Chondrocyte (in vitro differentiated cells): Measurements from ENCODE around the gene PPFIBP2. TPM values are rescaled to one million over a fixed set of nuclear protein-coding genes. Genes with fewer than 3 reads are reported as not detected.

Experiments
- DNase-seq: peaks from one replicate; pipeline ENCODE4 v3.0.0; 2021; ENCODE audit warnings: mixed read lengths, low spot score
- H3K27ac Mint-ChIP-seq: one replicate; pipeline ENCODE4 v1.8.0; 2021; ENCODE audit warnings: mild to moderate bottlenecking, moderate library complexity, mixed read lengths; ENCODE audit not compliant: unreplicated experiment
- H3K27me3 Mint-ChIP-seq: 2 replicates; pipeline ENCODE4 v1.8.0; 2021; ENCODE audit warnings: low read depth, mixed read lengths
- H3K36me3 Mint-ChIP-seq: 2 replicates; pipeline ENCODE4 v1.8.0; 2021; ENCODE audit warnings: low read depth, mixed read lengths
- H3K4me1 Mint-ChIP-seq: 2 replicates; pipeline ENCODE4 v1.8.0; 2021; ENCODE audit warnings: low read depth, mild to moderate bottlenecking, mixed read lengths
- H3K4me3 Mint-ChIP-seq: one replicate; pipeline ENCODE4 v1.8.0; 2021; ENCODE audit warnings: mild to moderate bottlenecking, moderate library complexity, mixed read lengths; ENCODE audit not compliant: unreplicated experiment
- H3K9me3 Mint-ChIP-seq: 2 replicates; pipeline ENCODE4 v1.8.0; 2021; ENCODE audit warnings: low read depth, mixed read lengths
- total RNA-seq: library from RNA; stranded (reverse); gene quantifications from 3 replicates; pipeline ENCODE4 v1.2.1, GENCODE V29; 2021
- TF ChIP-seq, protein P1 (sequence below): fragments of 200-600 bp; sonication (generic); IDR thresholded peaks from 2 replicates; pipeline ENCODE4 v1.5.0; 2021; ENCODE audit warnings: antibody characterized with exemption, mild to moderate bottlenecking, moderate library complexity

PPFIBP2 gene
- total RNA-seq, 1 donor from 2014 or later = 90.8 TPM

DNA sequence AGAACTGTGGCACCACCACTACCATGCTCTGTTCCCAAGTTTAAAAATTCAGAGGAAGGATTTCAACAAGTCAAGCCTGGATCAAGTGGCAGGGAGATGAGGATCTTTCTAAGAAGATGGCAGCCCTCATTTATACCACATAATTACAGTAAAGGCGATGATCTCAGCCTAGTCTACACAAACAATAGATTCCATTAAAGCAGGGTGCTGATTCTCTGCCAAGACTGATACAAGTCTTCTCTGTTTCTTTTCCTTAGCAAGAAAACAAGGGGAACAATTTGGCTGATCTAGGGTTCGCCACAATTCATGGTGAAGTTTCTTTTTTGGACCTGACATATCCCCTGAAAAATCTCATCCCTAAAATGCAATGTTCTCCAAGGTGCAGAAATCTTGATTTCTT is 73.9 kb downstream of the PPFIBP2 start:
- Mint-ChIP-seq H3K4me1 (peaks cover 62% of the 10 kb centered on the region), H3K27ac (peak overlapping the region; percentile 62), H3K9me3 (no peaks in the 10 kb centered on the region)

DNA sequence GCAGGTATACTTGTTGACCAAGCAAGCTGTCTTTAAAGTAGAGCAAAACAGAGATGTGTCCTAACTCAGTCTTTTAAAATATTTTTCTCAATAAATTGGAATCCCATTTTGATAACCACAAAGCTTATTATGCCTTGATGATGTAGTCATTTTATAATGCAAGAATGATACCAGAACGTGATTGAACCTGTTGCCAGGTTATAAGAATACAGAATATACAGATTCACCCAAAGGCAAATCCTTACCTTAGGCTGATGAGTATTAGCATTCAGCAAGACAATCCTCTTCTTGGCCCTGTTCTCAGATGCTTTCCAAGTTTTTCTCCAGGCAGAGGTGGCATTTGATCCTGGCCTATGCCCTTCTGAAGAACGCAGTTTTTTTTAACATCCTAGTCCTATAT is 76.1 kb downstream of the PPFIBP2 start:
- Mint-ChIP-seq H3K4me3 (no peak overlapping the region), H3K27ac (no peak overlapping the region), H3K36me3 (peaks cover 4% of the 10 kb centered on the region), H3K27me3 (no peaks in the 10 kb centered on the region), H3K4me1 (peaks cover 41% of the 10 kb centered on the region), H3K9me3 (no peaks in the 10 kb centered on the region)
- TF ChIP-seq, protein P1, sequence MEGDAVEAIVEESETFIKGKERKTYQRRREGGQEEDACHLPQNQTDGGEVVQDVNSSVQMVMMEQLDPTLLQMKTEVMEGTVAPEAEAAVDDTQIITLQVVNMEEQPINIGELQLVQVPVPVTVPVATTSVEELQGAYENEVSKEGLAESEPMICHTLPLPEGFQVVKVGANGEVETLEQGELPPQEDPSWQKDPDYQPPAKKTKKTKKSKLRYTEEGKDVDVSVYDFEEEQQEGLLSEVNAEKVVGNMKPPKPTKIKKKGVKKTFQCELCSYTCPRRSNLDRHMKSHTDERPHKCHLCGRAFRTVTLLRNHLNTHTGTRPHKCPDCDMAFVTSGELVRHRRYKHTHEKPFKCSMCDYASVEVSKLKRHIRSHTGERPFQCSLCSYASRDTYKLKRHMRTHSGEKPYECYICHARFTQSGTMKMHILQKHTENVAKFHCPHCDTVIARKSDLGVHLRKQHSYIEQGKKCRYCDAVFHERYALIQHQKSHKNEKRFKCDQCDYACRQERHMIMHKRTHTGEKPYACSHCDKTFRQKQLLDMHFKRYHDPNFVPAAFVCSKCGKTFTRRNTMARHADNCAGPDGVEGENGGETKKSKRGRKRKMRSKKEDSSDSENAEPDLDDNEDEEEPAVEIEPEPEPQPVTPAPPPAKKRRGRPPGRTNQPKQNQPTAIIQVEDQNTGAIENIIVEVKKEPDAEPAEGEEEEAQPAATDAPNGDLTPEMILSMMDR = no peak
- DNase-seq = no peak

More for the DNA sequence above, 73.9 kb downstream of the PPFIBP2 start:
- no peak overlapping the region for H3K4me3 Mint-ChIP-seq
- peaks cover 4% of the 10 kb centered on the region for H3K36me3 Mint-ChIP-seq
- no peaks in the 10 kb centered on the region for H3K27me3 Mint-ChIP-seq
- TF ChIP-seq, protein P1 = no peak
- no peak for DNase-seq

DNA sequence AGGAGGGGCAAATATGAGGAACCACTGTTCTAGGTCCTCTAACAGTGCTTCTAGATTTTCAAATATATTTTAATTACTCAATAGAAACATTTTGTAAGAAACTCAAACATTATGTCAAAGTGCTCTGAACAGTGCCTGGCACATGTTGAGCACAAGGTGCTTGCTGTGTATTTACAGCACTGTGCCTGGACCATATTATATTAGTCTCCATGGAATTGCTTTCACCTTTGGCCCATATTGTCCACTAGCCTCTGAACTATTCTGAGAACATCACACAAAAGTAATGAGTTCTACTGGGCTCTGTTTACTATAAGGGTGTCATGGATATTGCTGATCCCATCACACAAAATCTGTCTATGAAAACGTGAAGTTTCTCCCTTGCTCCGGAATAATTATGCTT is 76.7 kb downstream of the PPFIBP2 start:
- TF ChIP-seq, protein P1 = no peak
- DNase-seq = no peak
- Mint-ChIP-seq H3K27ac (no peak overlapping the region), H3K9me3 (no peaks in the 10 kb centered on the region), H3K4me3 (no peak overlapping the region), H3K36me3 (peaks cover 9% of the 10 kb centered on the region), H3K27me3 (no peaks in the 10 kb centered on the region), H3K4me1 (peaks cover 37% of the 10 kb centered on the region)

DNA sequence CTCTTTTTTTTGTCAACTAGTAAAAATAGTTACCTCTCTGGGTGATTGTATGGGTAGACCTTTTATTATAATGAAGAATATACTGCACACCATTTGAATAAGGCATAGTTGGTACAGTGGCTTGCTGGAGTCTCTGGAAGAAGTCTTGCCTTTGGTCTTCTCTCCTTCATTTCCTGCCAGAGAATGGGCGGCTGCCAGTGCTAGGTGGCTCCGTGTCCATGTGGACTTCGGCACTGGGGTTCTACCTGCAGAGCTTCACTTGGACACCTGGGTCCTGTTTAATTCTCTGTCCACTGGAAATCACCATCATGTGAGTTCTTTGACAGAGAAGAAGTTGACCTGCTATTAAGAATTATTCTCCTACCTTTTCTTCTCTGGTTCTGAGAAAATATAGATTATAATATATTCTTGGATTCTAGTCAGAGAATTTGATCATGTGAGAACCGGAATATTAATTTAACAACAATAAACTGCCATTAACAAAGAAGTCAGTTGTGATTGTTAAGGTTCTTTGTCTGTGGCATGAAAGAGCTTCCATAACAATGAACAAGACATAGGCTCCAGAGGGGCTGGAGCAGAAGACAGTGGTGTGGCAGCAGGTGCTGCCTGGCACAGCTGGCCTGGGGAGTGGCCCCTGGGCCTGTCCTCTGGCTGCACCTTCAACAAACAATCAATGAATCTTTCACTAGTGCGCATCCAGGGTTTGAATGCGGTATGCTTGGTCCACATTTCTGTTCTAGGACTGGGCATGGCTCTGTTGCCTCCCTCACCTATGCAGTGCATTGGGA is 77.5 kb downstream of the PPFIBP2 start:
- H3K36me3 Mint-ChIP-seq = peaks cover 9% of the 10 kb centered on the region
- H3K27me3 Mint-ChIP-seq = no peaks in the 10 kb centered on the region
- H3K9me3 Mint-ChIP-seq = no peaks in the 10 kb centered on the region
- peaks cover 31% of the 10 kb centered on the region for H3K4me1 Mint-ChIP-seq
- no peak overlapping the region for H3K27ac Mint-ChIP-seq
- TF ChIP-seq, protein P1 = no peak
- H3K4me3 Mint-ChIP-seq = no peak overlapping the region
- no peak for DNase-seq

DNA sequence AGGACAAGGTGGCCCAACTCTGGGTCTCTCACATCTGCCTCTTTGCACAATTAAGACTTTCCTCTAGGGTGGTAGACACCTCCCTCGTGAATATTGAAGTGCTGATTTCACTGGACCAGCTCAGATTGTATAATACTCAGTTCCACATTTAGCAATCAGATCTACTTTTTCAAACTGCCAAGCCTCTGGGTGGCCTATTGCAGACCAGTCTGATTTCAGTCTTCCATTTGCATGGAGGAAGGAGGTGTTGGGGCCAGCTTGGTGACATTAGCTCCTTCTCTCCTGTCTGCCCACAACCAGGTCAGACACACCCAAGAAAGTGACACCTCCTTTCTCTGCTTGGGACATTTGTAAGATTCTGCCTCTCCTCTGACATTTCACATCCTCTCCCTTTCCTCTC is 78.2 kb downstream of the PPFIBP2 start:
- no peak overlapping the region for H3K4me3 Mint-ChIP-seq
- peaks cover 11% of the 10 kb centered on the region for H3K36me3 Mint-ChIP-seq
- DNase-seq = no peak
- H3K27me3 Mint-ChIP-seq = no peaks in the 10 kb centered on the region
- TF ChIP-seq, protein P1 = no peak
- H3K4me1 Mint-ChIP-seq = peaks cover 26% of the 10 kb centered on the region
- no peaks in the 10 kb centered on the region for H3K9me3 Mint-ChIP-seq
- no peak overlapping the region for H3K27ac Mint-ChIP-seq
